HG02852 (cell line): ENCODE data around the gene OTUD5.
"Not testable (repeated sequence)": the region's sequence is repeated elsewhere in the genome, so short reads cannot be mapped to it uniquely, and the experiment has no call there.

Experiments
- ATAC-seq: cut with Tn5 transposase; IDR thresholded peaks from one replicate; pipeline ENCODE4 v1.9.1; 2021; ENCODE audit warnings: mild to moderate bottlenecking, moderate library complexity; ENCODE audit not compliant: unreplicated experiment

OTUD5 gene

GRCh38 chrX:48891402-48892288, 65.8 kb downstream of the OTUD5 start:
- peak; percentile 86 for ATAC-seq

GRCh38 chrX:48890934-48891401, 66.4 kb downstream of the OTUD5 start:
- ATAC-seq = peak; percentile 40

GRCh38 chrX:48890296-48890925, 67.0 kb downstream of the OTUD5 start:
- ATAC-seq = no peak

- ATAC-seq = not testable (repeated sequence)
Observed at GRCh38 chrX:48886586-48886985, 70.8 kb downstream of the OTUD5 start.

- no peak for ATAC-seq
Observed at GRCh38 chrX:48883729-48884128, 73.7 kb downstream of the OTUD5 start.

- not testable (repeated sequence) for ATAC-seq
Observed at GRCh38 chrX:48876944-48877343, 80.5 kb downstream of the OTUD5 start.
